MCF 10A (cell line): ENCODE results near the gene GABRG3. TPM values are rescaled to one million over a fixed set of nuclear protein-coding genes. Genes with fewer than 3 reads are reported as not detected.

Source experiments
- BruUV-seq: library from RNA; stranded (reverse); fragments of 400-500 nt; replicated peaks from 2 replicates; lab custom pipeline; 2021; lab: Mats Ljungman, UMichigan
- CTCF ChIA-PET: fragments of 300-600 bp; sonication (Branson Sonifier 250); formaldehyde crosslinking; extraction: SDS; loops from one replicate; lab custom pipeline; 2021; ENCODE audit warnings: antibody characterized with exemption, inconsistent platforms; lab: Yijun Ruan, JAX
- POLR2A ChIA-PET: fragments of 300-600, 350-650 bp; sonication (Branson Sonifier 250); formaldehyde crosslinking; extraction: SDS; loops from one replicate; lab custom pipeline; 2020; ENCODE audit warnings: antibody characterized with exemption, inconsistent platforms; lab: Yijun Ruan, JAX
- DNase-seq: peaks from one replicate; pipeline ENCODE4 v3.0.0-alpha.2; 2018; ENCODE audit not compliant: unreplicated experiment
- H3K27ac Mint-ChIP-seq: one replicate; pipeline ENCODE4 v1.8.0; 2022; ENCODE audit warnings: mild to moderate bottlenecking, low read depth, mixed read lengths; ENCODE audit not compliant: unreplicated experiment
- H3K27me3 Mint-ChIP-seq: one replicate; pipeline ENCODE4 v1.8.0; 2022; ENCODE audit warnings: mixed read lengths; ENCODE audit not compliant: insufficient read depth, unreplicated experiment
- H3K36me3 Mint-ChIP-seq: one replicate; pipeline ENCODE4 v1.8.0; 2022; ENCODE audit warnings: mild to moderate bottlenecking, moderate library complexity, mixed read lengths; ENCODE audit not compliant: insufficient read depth, unreplicated experiment
- H3K4me1 Mint-ChIP-seq: one replicate; pipeline ENCODE4 v1.8.0; 2022; ENCODE audit warnings: mixed read lengths; ENCODE audit not compliant: insufficient read depth, unreplicated experiment
- H3K4me3 Mint-ChIP-seq: one replicate; pipeline ENCODE4 v1.8.0; 2022; ENCODE audit warnings: mild to moderate bottlenecking, moderate library complexity, mixed read lengths; ENCODE audit not compliant: unreplicated experiment
- H3K9me3 Mint-ChIP-seq: one replicate; pipeline ENCODE4 v1.8.0; 2022; ENCODE audit warnings: mixed read lengths; ENCODE audit not compliant: unreplicated experiment
- CTCF ChIP-seq: fragments of 200-600 bp; IDR thresholded peaks from one replicate; pipeline ENCODE4 v1.8.0; 2022; ENCODE audit warnings: antibody characterized with exemption, mild to moderate bottlenecking; ENCODE audit not compliant: unreplicated experiment
- intact Hi-C: fragments of 100-400 bp; cut with micrococcal nuclease; formaldehyde crosslinking; loops from 2 replicates; pipeline ENCODE4 v1.14.1; 2022
- total RNA-seq: library from RNA; stranded (reverse); gene quantifications from 2 replicates; pipeline ENCODE4 v1.2.3, GENCODE V29; 2022

GABRG3 gene
- total RNA-seq, 1 experiment from 2014 or later = not detected

GRCh38 chr15:27448986-27449385 is 478.0 kb downstream of the GABRG3 start:
- no TSS peak for BruUV-seq
- intact Hi-C loops = no loop called here
- Mint-ChIP-seq H3K36me3 (no peaks in the 10 kb centered on the region), H3K27ac (no peak overlapping the region), H3K9me3 (peaks cover 31% of the 10 kb centered on the region), H3K4me1 (no peaks in the 10 kb centered on the region), H3K27me3 (no peaks in the 10 kb centered on the region), H3K4me3 (no peak overlapping the region)
- DNase-seq = no peak
- CTCF ChIA-PET = no interaction called here
- TF ChIP-seq CTCF = no peak
- POLR2A ChIA-PET = no interaction called here

GRCh38 chr15:27449941-27450340 is 479.0 kb downstream of the GABRG3 start:
- DNase-seq = no peak
- Mint-ChIP-seq H3K36me3 (no peaks in the 10 kb centered on the region), H3K9me3 (peaks cover 25% of the 10 kb centered on the region), H3K27ac (no peak overlapping the region), H3K4me3 (no peak overlapping the region), H3K27me3 (no peaks in the 10 kb centered on the region), H3K4me1 (no peaks in the 10 kb centered on the region)
- no peak for TF ChIP-seq CTCF
- ChIA-PET CTCF (no interaction called here), POLR2A (no interaction called here)
- intact Hi-C loops = no loop called here
- BruUV-seq = no TSS peak

GRCh38 chr15:27454281-27455075 is 483.5 kb downstream of the GABRG3 start:
- no peaks in the 10 kb centered on the region for H3K27me3 Mint-ChIP-seq
- intact Hi-C loops = no loop called here
- H3K4me3 Mint-ChIP-seq = no peak overlapping the region
- ChIA-PET CTCF (no interaction called here), POLR2A (no interaction called here)
- TF ChIP-seq CTCF = no peak
- H3K9me3 Mint-ChIP-seq = peaks cover 22% of the 10 kb centered on the region
- no peaks in the 10 kb centered on the region for H3K36me3 Mint-ChIP-seq
- H3K4me1 Mint-ChIP-seq = no peaks in the 10 kb centered on the region
- no peak overlapping the region for H3K27ac Mint-ChIP-seq
- DNase-seq = no peak
- no TSS peak for BruUV-seq

- no peak for DNase-seq
- Mint-ChIP-seq H3K36me3 (no peaks in the 10 kb centered on the region), H3K9me3 (peaks cover 25% of the 10 kb centered on the region), H3K4me1 (no peaks in the 10 kb centered on the region), H3K27ac (no peak overlapping the region), H3K27me3 (no peaks in the 10 kb centered on the region), H3K4me3 (no peak overlapping the region)
- ChIA-PET CTCF (no interaction called here), POLR2A (no interaction called here)
- intact Hi-C loops = no loop called here
- no TSS peak for BruUV-seq
- no peak for TF ChIP-seq CTCF
Observed at GRCh38 chr15:27456807-27457206, 485.8 kb downstream of the GABRG3 start.
